ENCODE results near the gene KCTD16. TPM values are rescaled to one million over a fixed set of nuclear protein-coding genes. Genes with fewer than 3 reads are reported as not detected.

KCTD16 gene
- total RNA-seq, 1 donor from 2014 or later: 24.3 TPM

- Mint-ChIP-seq H3K27ac (no peak overlapping the region), H3K4me3 (ENCODE audit: low read depth) (peak overlapping the region; percentile 19), H3K4me1 (ENCODE audit: low read depth) (peaks cover 25% of the 10 kb centered on the region), H3K27me3 (peaks cover 3% of the 10 kb centered on the region), H3K9me3 (ENCODE audit: low read depth) (no peaks in the 10 kb centered on the region), H3K36me3 (ENCODE audit: insufficient read depth) (peaks cover 8% of the 10 kb centered on the region)
- TF ChIP-seq CTCF (IDR thresholded peaks at IDR 0.05; ENCODE audit: unreplicated experiment): no peak
- no peak for DNase-seq (ENCODE audit: low spot score, unreplicated experiment)
Observed at GRCh38 chr5:144210655-144211054, 40.0 kb downstream of the KCTD16 start.

- H3K4me1 Mint-ChIP-seq (ENCODE audit: low read depth): peaks cover 24% of the 10 kb centered on the region
- DNase-seq (ENCODE audit: low spot score, unreplicated experiment): no peak
- H3K9me3 Mint-ChIP-seq (ENCODE audit: low read depth): no peaks in the 10 kb centered on the region
- no peak overlapping the region for H3K27ac Mint-ChIP-seq
- H3K36me3 Mint-ChIP-seq (ENCODE audit: insufficient read depth): peaks cover 13% of the 10 kb centered on the region
- no peaks in the 10 kb centered on the region for H3K27me3 Mint-ChIP-seq
- H3K4me3 Mint-ChIP-seq (ENCODE audit: low read depth): no peak overlapping the region
- no peak for TF ChIP-seq CTCF (IDR thresholded peaks at IDR 0.05; ENCODE audit: unreplicated experiment)
Observed at GRCh38 chr5:144219869-144220268, 49.2 kb downstream of the KCTD16 start.

GRCh38 chr5:144227363-144227999 is 56.8 kb downstream of the KCTD16 start:
- Mint-ChIP-seq H3K4me1 (ENCODE audit: low read depth) (peaks cover 7% of the 10 kb centered on the region), H3K27me3 (no peaks in the 10 kb centered on the region), H3K36me3 (ENCODE audit: insufficient read depth) (peaks cover 3% of the 10 kb centered on the region), H3K9me3 (ENCODE audit: low read depth) (no peaks in the 10 kb centered on the region), H3K4me3 (ENCODE audit: low read depth) (no peak overlapping the region), H3K27ac (no peak overlapping the region)
- no peak for TF ChIP-seq CTCF (IDR thresholded peaks at IDR 0.05; ENCODE audit: unreplicated experiment)
- no peak for DNase-seq (ENCODE audit: low spot score, unreplicated experiment)

- H3K4me3 Mint-ChIP-seq (ENCODE audit: low read depth): no peak overlapping the region
- peak overlapping the region; percentile 0 for H3K27ac Mint-ChIP-seq
- TF ChIP-seq CTCF (IDR thresholded peaks at IDR 0.05; ENCODE audit: unreplicated experiment): no peak
- H3K27me3 Mint-ChIP-seq: no peaks in the 10 kb centered on the region
- peaks cover 15% of the 10 kb centered on the region for H3K4me1 Mint-ChIP-seq (ENCODE audit: low read depth)
- H3K9me3 Mint-ChIP-seq (ENCODE audit: low read depth): no peaks in the 10 kb centered on the region
- DNase-seq (ENCODE audit: low spot score, unreplicated experiment): no peak
- no peaks in the 10 kb centered on the region for H3K36me3 Mint-ChIP-seq (ENCODE audit: insufficient read depth)
Observed at GRCh38 chr5:144230806-144231205, 60.1 kb downstream of the KCTD16 start.

- H3K9me3 Mint-ChIP-seq (ENCODE audit: low read depth): no peaks in the 10 kb centered on the region
- no peaks in the 10 kb centered on the region for H3K27me3 Mint-ChIP-seq
- peaks cover 1% of the 10 kb centered on the region for H3K36me3 Mint-ChIP-seq (ENCODE audit: insufficient read depth)
- DNase-seq (ENCODE audit: low spot score, unreplicated experiment): no peak
- no peak overlapping the region for H3K27ac Mint-ChIP-seq
- H3K4me3 Mint-ChIP-seq (ENCODE audit: low read depth): no peak overlapping the region
- H3K4me1 Mint-ChIP-seq (ENCODE audit: low read depth): peaks cover 13% of the 10 kb centered on the region
- TF ChIP-seq CTCF (IDR thresholded peaks at IDR 0.05; ENCODE audit: unreplicated experiment): no peak
Observed at GRCh38 chr5:144232285-144232684, 61.6 kb downstream of the KCTD16 start.

Measured in progenitor cell of endocrine pancreas (in vitro differentiated cells).